LNCaP clone FGC (cell line): ENCODE measurements around the gene SLC2A13.

ENCODE experiments used
- DNase-seq: peaks from one replicate; pipeline ENCODE4 v3.0.0-alpha.2; 2011; ENCODE audit warnings: low read depth
- H3K4me3 ChIP-seq: 2 replicates; pipeline ENCODE4 v1.5.1; 2011; ENCODE audit warnings: mild to moderate bottlenecking, low read depth, low read length, control low read depth
- TF ChIP-seq, protein P1 (sequence below): IDR thresholded peaks from 2 replicates; pipeline ENCODE4 v1.5.1; 2012; ENCODE audit warnings: mild to moderate bottlenecking; ENCODE audit not compliant: control insufficient read depth, insufficient read depth; ENCODE audit errors: extremely low read depth

Gene SLC2A13

GRCh38 chr12:40010899-40011774, 94.7 kb downstream of the SLC2A13 start:
- TF ChIP-seq, protein P1, sequence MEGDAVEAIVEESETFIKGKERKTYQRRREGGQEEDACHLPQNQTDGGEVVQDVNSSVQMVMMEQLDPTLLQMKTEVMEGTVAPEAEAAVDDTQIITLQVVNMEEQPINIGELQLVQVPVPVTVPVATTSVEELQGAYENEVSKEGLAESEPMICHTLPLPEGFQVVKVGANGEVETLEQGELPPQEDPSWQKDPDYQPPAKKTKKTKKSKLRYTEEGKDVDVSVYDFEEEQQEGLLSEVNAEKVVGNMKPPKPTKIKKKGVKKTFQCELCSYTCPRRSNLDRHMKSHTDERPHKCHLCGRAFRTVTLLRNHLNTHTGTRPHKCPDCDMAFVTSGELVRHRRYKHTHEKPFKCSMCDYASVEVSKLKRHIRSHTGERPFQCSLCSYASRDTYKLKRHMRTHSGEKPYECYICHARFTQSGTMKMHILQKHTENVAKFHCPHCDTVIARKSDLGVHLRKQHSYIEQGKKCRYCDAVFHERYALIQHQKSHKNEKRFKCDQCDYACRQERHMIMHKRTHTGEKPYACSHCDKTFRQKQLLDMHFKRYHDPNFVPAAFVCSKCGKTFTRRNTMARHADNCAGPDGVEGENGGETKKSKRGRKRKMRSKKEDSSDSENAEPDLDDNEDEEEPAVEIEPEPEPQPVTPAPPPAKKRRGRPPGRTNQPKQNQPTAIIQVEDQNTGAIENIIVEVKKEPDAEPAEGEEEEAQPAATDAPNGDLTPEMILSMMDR: peak; percentile 79
- no peak for DNase-seq
- no peak overlapping the region for H3K4me3 ChIP-seq

DNA sequence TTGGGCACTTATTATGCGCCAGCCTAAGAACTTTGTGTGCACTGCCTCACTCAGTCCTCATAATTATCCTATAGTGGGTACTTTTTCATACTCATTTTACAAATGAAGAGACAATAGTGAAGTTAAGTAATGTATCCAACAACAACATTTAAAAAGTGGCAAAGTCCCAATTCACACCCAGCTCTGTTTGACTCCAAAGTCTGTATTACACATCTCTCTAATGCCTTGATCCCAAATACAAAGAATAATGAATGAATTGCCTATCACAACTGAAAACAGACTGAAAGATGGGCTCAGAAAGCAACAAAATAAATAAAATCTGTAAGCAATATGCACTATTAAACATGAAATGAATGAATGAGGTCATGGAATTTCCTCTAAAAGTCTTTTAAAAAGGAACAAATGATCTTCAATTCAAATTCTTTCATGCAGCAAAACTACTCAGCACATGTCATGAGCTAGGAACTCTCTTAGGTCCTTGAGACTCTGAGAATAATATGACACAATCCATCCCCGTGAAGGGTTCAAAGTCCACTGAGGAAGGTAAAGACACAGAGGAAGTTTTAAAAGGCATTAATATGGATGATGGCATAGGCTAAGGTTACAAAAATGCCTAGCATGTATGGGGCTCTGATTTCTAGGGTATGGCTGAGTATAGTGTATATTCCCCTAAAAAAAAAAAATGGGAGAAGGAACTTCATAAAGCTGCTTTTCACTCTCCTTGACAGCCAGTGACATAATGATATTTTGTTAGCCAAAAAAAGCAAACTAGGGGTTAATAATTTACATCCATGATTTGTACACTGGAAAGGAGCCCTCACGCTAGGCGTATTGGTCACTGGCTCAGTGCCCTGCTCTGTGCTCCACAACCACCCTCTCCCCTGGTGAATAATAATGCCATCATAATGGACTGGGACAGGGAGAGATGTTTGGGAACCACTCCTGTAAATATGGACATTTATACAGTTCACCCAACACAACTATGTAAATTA, 103.4 kb downstream of the SLC2A13 start:
- TF ChIP-seq, protein P1: no peak
- no peak for DNase-seq
- H3K4me3 ChIP-seq: no peak overlapping the region

GRCh38 chr12:40001406-40001805, 104.5 kb downstream of the SLC2A13 start:
- H3K4me3 ChIP-seq: no peak overlapping the region
- DNase-seq: no peak
- TF ChIP-seq, protein P1: no peak

DNA sequence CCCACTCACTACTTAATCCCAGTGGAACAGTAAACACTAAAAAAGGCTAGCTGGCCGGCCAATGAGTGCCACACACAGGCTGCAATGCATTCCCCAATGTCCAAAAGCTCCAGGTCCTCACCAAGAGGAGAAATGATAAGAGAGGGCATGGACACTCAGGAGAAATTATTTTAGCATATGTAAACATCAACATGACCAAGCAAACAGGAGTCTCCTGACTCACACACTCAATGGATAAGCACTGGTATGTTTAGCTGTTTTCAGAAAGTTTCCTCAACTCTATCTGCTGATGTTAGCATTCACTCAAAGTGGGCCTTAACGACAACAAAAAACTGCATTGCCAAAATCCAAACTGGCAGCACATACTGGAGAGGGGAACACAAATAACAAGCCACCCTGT, 105.0 kb downstream of the SLC2A13 start:
- no peak for DNase-seq
- TF ChIP-seq, protein P1: no peak
- H3K4me3 ChIP-seq: no peak overlapping the region

- no peak for DNase-seq
- TF ChIP-seq, protein P1: no peak
- no peak overlapping the region for H3K4me3 ChIP-seq
Observed at GRCh38 chr12:39993268-39993667, 112.6 kb downstream of the SLC2A13 start.

- no peak overlapping the region for H3K4me3 ChIP-seq
- TF ChIP-seq, protein P1: peak; percentile 77
- no peak for DNase-seq
Observed at GRCh38 chr12:39990122-39991101, 115.5 kb downstream of the SLC2A13 start.
